ENCODE results near the gene ADAMTSL3.

Gene ADAMTSL3

GRCh38 chr15:83653639-83654378, at the start of gene ADAMTSL3:
TSS of gene ADAMTSL3 (plus strand) at chr15:83654123. CDS start at chr15:83655762, 1,639 bp downstream.
- DNase-seq (ENCODE audit: low read depth) = no peak

GRCh38 chr15:83604549-83604948, 49.4 kb upstream of the ADAMTSL3 start:
- DNase-seq (ENCODE audit: low read depth) = no peak

GRCh38 chr15:83605111-83605945, 48.6 kb upstream of the ADAMTSL3 start:
- no peak for DNase-seq (ENCODE audit: low read depth)

- DNase-seq (ENCODE audit: low read depth) = no peak
These were observed 43.8 kb upstream of the ADAMTSL3 start for GRCh38 chr15:83610132-83610531.

- DNase-seq (ENCODE audit: low read depth) = no peak
These were observed 42.8 kb upstream of the ADAMTSL3 start for GRCh38 chr15:83610901-83611685.

GRCh38 chr15:83612226-83612625, 41.7 kb upstream of the ADAMTSL3 start:
- DNase-seq (ENCODE audit: low read depth) = no peak

- no peak for DNase-seq (ENCODE audit: low read depth)
These were observed 40.9 kb upstream of the ADAMTSL3 start for GRCh38 chr15:83612898-83613635.

- DNase-seq (ENCODE audit: low read depth) = no peak
These were observed 40.2 kb upstream of the ADAMTSL3 start for GRCh38 chr15:83613714-83614113.

- no peak for DNase-seq (ENCODE audit: low read depth)
These were observed 37.1 kb upstream of the ADAMTSL3 start for GRCh38 chr15:83616840-83617239.

GRCh38 chr15:83626171-83626802, 27.6 kb upstream of the ADAMTSL3 start:
- DNase-seq (ENCODE audit: low read depth) = no peak

- DNase-seq (ENCODE audit: low read depth) = no peak
These were observed 22.4 kb upstream of the ADAMTSL3 start for GRCh38 chr15:83631534-83631933.

- DNase-seq (ENCODE audit: low read depth) = no peak
These were observed 10.7 kb upstream of the ADAMTSL3 start for GRCh38 chr15:83643201-83643600.

GRCh38 chr15:83644439-83644838, 9.5 kb upstream of the ADAMTSL3 start:
- no peak for DNase-seq (ENCODE audit: low read depth)

GRCh38 chr15:83650831-83651230, 3.1 kb upstream of the ADAMTSL3 start:
- no peak for DNase-seq (ENCODE audit: low read depth)

- no peak for DNase-seq (ENCODE audit: low read depth)
These were observed 2.4 kb upstream of the ADAMTSL3 start for GRCh38 chr15:83651541-83651940.

- no peak for DNase-seq (ENCODE audit: low read depth)
These were observed 1.2 kb upstream of the ADAMTSL3 start for GRCh38 chr15:83652626-83653204.

- DNase-seq (ENCODE audit: low read depth) = no peak
These were observed 660 bp upstream of the ADAMTSL3 start for GRCh38 chr15:83653288-83653638.

GRCh38 chr15:83654379-83655236, 685 bp downstream of the ADAMTSL3 start:
- DNase-seq (ENCODE audit: low read depth) = no peak

- DNase-seq (ENCODE audit: low read depth) = no peak
These were observed 1.3 kb downstream of the ADAMTSL3 start for GRCh38 chr15:83655237-83655616.

- DNase-seq (ENCODE audit: low read depth) = no peak
These were observed 2.3 kb downstream of the ADAMTSL3 start for GRCh38 chr15:83656192-83656591.
